HG03175 (cell line): ENCODE measurements around the gene ATP5PF.
"Not testable (repeated sequence)": the region's sequence is repeated elsewhere in the genome, so short reads cannot be mapped to it uniquely, and the experiment has no call there.

ENCODE experiments used
- ATAC-seq: cut with Tn5 transposase; IDR thresholded peaks from one replicate; pipeline ENCODE4 v1.9.1; 2021; ENCODE audit warnings: mild to moderate bottlenecking, moderate library complexity; ENCODE audit not compliant: unreplicated experiment

Gene ATP5PF

GRCh38 chr21:25734904-25735645, at the start of gene ATP5PF, which contains the start of gene GABPA:
Gene ATP5PF, minus strand, starts transcription at chr21:25734904. Its CDS starts 5,110 bp downstream, at chr21:25729794.
Gene GABPA, plus strand, starts transcription at chr21:25734972. Its CDS starts 6,627 bp downstream, at chr21:25741599.
- ATAC-seq, result peak; percentile 91

GRCh38 chr21:25778126-25778875, 43.6 kb upstream of the ATP5PF start:
- ATAC-seq, result not testable (repeated sequence)

GRCh38 chr21:25776440-25776839, 41.7 kb upstream of the ATP5PF start:
- ATAC-seq, result no peak

DNA sequence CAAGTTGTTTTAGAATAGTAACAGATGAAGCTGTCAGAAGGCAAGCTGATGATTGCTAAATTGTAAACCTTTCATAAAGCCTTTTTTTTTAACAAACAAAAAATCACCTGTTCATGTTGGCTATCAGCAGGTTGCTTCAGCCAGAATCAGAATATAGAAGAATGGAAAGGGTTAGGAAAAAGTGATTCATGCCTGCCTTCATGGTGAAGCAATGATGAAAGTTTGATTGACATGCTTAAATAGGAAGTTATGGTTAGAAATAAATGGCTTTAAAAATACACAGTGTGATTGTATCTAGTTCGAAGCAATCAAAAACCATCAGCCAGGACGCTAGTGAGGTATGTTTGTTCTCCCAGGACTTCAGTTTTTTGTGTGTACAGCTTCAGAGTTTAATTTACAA, 38.0 kb upstream of the ATP5PF start:
- no peak for ATAC-seq

DNA sequence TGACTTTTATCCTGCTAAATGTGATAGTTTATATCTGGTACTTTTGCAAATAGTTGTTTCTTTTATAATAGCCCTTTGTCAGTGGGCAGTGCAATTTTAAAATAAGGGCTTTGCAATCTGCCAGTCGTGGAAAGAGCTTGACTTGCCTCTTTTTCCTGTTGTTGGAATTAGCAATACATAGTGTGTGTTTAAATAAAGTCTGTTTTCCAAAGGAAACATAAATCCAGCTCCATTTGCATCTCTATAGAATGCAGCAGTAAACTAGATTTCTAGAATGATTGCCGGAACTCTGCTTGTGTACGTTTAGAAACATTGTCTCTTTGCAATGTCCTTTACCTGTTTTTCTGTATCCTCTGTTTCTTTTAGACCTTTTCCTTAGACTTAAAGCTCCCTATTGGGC, 33.2 kb upstream of the ATP5PF start:
- ATAC-seq, result no peak

DNA sequence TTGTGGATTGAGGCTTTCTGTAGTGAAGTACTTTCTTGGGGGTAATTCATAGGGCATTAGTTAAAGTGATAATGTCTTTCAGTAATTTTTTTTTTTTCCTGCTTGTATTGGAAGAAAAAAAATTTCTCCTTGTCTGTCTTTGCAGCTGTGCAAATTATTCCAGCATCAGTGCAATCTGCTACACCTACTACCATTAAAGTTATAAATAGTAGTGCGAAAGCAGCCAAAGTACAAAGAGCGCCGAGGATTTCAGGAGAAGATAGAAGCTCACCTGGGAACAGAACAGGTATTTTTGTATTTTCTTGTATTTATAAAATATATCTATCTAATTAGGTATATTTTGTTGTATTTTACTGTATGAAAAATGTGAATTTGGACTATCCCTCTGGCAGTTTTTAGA, 29.4 kb upstream of the ATP5PF start:
- no peak for ATAC-seq

DNA sequence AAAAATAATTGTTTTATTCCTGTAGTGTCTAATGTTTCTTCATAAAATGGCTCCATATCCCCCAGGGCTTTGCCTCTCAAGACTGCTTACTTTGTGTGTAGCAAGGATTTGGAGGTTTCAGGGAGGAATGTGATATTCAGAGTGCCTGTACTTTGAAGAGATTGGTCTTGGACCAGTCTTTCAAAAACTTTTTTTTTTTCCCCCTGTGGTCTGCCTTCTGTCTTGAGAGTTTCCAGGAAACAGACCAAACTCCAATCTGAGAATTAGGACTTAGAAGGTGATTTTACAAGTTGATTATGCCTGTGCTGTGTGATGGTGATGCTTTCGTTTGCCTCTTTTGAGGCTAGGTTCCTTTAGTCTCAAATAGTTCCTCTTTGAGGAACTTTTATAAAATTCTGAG, 26.0 kb upstream of the ATP5PF start:
- no peak for ATAC-seq

- ATAC-seq, result no peak
These were observed 25.4 kb upstream of the ATP5PF start for GRCh38 chr21:25760061-25760460.

DNA sequence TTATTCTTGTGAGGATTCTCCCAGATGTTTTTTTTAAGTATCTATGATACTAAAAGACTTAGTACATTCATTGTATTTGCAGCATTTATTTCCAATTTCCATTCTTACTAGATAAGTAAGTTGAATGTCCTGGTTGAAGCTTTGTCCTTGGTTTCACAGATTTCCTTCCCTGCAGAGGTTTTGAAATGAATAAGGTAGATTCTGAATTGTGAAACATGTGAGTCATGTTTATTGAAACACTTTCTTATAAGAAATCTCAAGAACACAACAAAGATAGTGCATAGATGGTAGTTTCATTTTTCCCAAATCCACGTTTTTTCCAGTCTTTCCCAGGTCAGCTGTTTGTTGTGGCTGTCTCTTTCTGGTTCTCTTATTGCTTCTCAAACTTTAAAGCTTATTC, 24.9 kb upstream of the ATP5PF start:
- ATAC-seq, result no peak

GRCh38 chr21:25757531-25757930, 22.8 kb upstream of the ATP5PF start:
- no peak for ATAC-seq

DNA sequence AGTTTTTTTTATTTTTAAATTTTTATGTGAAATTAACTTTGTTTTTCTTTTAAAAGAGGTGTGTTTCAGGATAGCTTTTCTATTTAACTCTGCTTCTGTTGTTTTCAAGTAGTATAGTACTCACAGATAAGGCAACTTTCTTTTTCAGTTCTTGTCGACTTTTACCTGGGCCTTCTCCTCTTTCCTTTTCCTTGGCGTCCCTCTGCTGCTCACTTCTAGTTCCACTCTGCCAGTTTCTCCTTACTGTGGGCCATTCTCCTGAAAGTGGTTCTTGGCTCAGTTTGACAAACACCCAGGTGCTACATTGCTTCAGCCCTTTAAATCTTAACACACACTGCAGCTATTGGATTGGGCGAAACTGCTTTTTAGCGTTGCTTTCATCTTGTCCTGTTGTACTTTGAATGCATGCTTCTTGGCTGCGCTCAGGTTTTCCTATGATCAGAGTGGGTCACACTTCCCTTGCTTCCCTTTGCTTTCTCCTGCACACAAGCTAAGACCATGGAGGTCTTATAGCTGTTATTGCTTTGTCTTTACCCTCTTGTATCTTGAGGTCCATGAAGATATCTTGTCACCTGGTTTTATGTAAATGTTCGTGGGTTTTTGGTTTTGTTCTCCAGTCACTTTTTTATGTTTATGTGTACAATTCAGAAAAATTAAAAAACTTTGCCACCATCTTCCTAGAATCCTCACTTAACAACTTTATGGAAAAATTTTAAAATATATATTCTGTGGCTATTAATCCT, 21.7 kb upstream of the ATP5PF start:
- ATAC-seq, result no peak

DNA sequence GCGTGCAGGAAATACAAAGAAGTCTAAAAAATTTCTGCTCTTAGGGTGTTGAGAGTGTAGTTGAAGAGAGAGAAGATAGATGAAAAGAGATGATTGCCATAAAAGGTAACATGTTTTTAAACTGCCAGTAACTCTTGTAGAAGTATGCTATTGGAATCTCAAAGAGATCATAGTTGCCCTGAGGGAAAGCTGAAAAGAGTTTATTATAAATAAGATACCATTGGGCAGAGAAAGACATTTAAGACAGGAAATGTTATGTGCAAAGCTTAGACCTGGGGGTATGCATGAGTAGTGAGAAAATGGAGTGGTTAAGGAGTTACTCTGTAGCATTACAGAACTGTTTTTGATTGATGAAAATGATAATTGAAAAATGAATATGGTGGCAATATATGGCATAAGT, 17.7 kb upstream of the ATP5PF start:
- ATAC-seq, result no peak

GRCh38 chr21:25750085-25750484, 15.4 kb upstream of the ATP5PF start:
- ATAC-seq, result no peak

DNA sequence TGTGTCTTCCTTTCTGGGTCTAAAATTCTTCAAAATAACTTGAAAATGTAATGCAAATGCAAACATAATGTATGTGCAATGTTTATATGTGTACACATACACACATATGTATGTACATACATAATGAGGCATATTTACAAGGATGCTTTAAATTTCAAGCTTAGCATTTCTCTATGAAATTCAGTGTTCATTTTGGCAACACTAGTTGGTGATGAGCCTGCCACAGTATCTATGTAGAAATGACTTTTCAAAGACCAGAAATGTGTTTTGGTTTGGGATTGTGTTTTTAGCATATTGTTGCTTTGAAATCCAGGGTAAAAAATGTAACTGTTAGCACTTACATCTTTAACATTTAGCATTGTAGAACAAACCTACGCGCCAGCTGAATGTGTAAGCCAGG, 10.2 kb upstream of the ATP5PF start:
- no peak for ATAC-seq

GRCh38 chr21:25742900-25743299, 8.2 kb upstream of the ATP5PF start:
- no peak for ATAC-seq

DNA sequence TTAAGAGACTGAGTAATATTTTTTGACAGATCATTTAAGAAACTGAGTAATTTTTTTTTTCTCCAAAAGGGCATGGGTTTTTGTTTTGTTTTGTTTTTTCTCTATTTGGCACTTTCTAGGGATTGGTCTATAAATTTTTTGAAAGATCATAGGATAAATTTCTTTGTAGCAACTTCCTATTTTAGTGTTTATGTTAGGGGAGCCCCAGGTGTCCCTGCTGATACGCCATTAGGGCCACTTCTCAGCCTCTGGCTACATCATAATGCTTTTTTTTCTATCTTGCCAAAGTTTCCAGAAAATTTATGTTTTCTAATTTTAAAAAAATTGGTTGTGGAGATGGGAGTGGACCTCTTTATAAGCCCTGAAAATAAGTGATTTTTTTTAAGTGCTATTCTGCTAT, 2.7 kb upstream of the ATP5PF start:
- no peak for ATAC-seq

DNA sequence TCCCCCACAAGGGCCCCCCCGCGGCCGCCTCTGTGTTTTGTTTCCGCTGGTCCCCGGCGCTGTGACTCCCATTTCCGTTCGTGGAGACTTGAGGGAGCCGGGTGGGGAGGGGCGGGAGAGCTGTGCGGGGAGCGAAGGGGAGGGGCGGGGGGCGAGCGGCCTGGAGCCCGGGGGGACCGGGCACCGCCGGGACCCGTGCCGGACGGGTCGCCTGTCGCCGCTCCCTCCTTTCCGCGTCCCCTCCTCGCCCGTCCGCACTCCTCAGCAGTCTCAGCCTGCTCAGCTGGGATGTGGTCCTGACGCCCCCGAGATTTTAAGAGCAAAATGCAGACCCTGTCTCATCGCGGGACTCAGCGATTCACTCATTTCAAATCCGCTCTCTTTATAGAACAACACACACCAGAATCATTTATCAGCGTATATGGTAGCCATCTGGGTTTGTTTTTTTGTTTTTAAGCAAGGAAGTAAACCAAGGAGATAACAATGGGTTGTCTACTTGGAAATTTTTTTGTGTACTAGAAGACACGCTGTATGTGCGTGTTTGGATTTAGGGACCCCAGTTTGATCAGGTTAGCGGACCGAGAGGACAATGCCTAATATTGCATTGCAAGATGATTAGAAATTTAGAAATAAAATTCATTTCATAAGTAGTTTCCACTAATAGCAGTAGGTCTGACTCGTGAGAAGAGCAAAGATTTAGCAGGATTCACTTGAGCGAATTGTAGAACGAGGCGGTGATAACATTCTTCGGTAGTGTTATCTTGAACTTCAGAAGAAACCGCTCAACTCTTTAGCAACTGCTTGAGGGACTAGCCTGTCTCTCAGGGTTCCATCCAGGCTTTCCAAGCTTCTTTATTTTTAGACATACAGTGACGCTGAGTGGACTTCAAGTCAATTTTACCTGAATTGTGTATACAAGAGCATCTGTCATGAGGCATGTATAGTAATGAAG, 1.2 kb upstream of the ATP5PF start:
- ATAC-seq, result peak; percentile 5

- ATAC-seq, result peak; percentile 0
These were observed 125 bp downstream of the ATP5PF start for GRCh38 chr21:25734654-25734903.

DNA sequence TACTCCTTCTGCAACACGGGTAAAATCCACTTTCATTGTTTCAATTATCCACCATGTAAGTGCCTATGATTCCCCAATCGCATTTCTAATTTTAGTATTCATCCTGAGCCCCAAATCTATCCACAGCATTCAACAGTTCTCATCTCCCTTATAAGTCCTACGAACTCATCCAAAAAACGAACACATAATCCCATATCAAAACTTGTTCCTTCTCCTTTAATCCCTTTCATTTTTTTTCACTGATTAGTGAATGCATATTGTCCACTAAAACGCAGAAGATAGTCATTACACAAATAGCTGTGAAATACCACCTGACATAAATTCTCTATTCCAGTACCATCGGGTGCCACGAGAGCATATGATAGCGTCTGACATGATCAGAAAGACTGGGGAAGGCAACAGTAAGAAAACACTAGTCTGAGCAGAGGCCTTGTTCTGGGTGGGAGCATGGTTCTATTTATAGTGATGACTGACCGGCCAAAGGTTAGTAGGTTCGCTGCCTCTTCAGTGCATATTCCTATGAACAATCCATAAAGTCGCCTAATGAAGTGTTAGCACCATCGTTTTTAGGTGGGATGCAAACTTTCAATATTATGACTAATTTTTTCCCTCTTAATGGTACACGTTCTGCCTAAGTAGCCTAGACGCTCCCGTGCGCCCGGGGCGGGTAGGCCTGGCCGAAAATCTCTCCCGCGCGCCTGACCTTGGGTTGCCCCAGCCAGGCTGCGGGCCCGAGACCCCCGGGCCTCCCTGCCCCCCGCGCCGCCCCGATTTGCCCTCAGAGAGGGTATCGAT, 648 bp downstream of the ATP5PF start:
- peak; percentile 5 for ATAC-seq
